Neural cell (in vitro differentiated cells): ENCODE data around the gene CDC25A.

Source experiments
- RAD21 ChIP-seq: fragments of 450-650 bp; conservative IDR thresholded peaks from 2 replicates; pipeline ENCODE4 v1.6.1; 2014; ENCODE audit warnings: antibody characterized with exemption, mild to moderate bottlenecking, moderate library complexity
- SMC3 ChIP-seq: fragments of 450-650 bp; conservative IDR thresholded peaks from 2 replicates; pipeline ENCODE4 v1.6.1; 2014; ENCODE audit warnings: antibody characterized with exemption, mild to moderate bottlenecking, moderate library complexity; ENCODE audit not compliant: poor library complexity
- TF ChIP-seq, protein P1 (sequence below): fragments of 450-650 bp; IDR thresholded peaks from 2 replicates; pipeline ENCODE4 v1.5.1; 2014; ENCODE audit warnings: antibody characterized with exemption, mild to moderate bottlenecking, moderate library complexity; ENCODE audit not compliant: poor library complexity, severe bottlenecking

- no peak for TF ChIP-seq RAD21
- TF ChIP-seq, protein P1, sequence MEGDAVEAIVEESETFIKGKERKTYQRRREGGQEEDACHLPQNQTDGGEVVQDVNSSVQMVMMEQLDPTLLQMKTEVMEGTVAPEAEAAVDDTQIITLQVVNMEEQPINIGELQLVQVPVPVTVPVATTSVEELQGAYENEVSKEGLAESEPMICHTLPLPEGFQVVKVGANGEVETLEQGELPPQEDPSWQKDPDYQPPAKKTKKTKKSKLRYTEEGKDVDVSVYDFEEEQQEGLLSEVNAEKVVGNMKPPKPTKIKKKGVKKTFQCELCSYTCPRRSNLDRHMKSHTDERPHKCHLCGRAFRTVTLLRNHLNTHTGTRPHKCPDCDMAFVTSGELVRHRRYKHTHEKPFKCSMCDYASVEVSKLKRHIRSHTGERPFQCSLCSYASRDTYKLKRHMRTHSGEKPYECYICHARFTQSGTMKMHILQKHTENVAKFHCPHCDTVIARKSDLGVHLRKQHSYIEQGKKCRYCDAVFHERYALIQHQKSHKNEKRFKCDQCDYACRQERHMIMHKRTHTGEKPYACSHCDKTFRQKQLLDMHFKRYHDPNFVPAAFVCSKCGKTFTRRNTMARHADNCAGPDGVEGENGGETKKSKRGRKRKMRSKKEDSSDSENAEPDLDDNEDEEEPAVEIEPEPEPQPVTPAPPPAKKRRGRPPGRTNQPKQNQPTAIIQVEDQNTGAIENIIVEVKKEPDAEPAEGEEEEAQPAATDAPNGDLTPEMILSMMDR: no peak
- no peak for TF ChIP-seq SMC3
These were observed 977 bp downstream of the CDC25A start for GRCh38 chr3:48187301-48187578.
